ENCODE data around the gene TAF4. TPM values are rescaled to one million over a fixed set of nuclear protein-coding genes. Genes with fewer than 3 reads are reported as not detected.

Gene TAF4
- total RNA-seq, 4 donors from 2014 or later, result 12.0 to 19.9 (median 16.2) TPM

DNA sequence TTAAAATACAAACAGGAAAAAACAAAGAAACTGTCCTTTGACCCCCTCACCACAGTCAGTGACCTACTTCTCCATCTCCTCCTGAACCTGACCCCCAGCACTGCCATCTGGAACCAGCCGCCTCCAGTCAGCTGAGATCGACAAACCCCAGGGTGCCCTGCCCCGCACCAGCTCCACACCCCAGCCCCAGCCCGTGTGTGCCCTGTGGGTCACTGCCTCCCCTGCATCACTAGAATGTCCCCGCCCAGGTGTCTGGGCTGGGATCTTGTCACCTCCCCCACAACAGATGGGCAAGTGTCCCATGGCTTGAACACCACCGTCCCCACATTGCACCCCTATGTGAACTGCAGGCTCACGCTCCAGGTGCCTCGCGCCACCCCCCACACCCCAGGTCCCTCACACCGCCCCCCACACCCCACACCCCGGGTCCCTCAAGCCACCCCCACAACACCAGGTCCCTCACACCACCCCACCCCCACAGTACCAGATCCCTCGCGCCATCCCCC is 13.3 kb downstream of the TAF4 start:
- peaks cover 0 to 26% (median 6%) of the 10 kb centered on the region in 4 donors for H3K36me3 ChIP-seq
- intact Hi-C loops (cut with DNase I), result no loop called here
- no peak overlapping the region for H3K4me3 ChIP-seq
- H3K27me3 ChIP-seq, result no peaks in the 10 kb centered on the region
- DNase-seq (ENCODE audit: extremely low spot score), result no peak
- no peak for TF ChIP-seq POLR2AphosphoS5 (IDR thresholded peaks at IDR 0.05)
- TF ChIP-seq EP300 (IDR thresholded peaks at IDR 0.05), result no peak
- TF ChIP-seq, protein P1, sequence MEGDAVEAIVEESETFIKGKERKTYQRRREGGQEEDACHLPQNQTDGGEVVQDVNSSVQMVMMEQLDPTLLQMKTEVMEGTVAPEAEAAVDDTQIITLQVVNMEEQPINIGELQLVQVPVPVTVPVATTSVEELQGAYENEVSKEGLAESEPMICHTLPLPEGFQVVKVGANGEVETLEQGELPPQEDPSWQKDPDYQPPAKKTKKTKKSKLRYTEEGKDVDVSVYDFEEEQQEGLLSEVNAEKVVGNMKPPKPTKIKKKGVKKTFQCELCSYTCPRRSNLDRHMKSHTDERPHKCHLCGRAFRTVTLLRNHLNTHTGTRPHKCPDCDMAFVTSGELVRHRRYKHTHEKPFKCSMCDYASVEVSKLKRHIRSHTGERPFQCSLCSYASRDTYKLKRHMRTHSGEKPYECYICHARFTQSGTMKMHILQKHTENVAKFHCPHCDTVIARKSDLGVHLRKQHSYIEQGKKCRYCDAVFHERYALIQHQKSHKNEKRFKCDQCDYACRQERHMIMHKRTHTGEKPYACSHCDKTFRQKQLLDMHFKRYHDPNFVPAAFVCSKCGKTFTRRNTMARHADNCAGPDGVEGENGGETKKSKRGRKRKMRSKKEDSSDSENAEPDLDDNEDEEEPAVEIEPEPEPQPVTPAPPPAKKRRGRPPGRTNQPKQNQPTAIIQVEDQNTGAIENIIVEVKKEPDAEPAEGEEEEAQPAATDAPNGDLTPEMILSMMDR (IDR thresholded peaks at IDR 0.05), result no peak
- TF ChIP-seq POLR2A (IDR thresholded peaks at IDR 0.05; ENCODE audit: low read depth), result no peak
- peaks cover 0 to 50% (median 11%) of the 10 kb centered on the region in 4 donors for H3K4me1 ChIP-seq
- H3K9me3 ChIP-seq, result no peaks in the 10 kb centered on the region
- 87% methylated on average over 13 of the region's 13 CpGs for WGBS
- H3K27ac ChIP-seq (replicated peaks in 1 of 4), result no peak overlapping the region

DNA sequence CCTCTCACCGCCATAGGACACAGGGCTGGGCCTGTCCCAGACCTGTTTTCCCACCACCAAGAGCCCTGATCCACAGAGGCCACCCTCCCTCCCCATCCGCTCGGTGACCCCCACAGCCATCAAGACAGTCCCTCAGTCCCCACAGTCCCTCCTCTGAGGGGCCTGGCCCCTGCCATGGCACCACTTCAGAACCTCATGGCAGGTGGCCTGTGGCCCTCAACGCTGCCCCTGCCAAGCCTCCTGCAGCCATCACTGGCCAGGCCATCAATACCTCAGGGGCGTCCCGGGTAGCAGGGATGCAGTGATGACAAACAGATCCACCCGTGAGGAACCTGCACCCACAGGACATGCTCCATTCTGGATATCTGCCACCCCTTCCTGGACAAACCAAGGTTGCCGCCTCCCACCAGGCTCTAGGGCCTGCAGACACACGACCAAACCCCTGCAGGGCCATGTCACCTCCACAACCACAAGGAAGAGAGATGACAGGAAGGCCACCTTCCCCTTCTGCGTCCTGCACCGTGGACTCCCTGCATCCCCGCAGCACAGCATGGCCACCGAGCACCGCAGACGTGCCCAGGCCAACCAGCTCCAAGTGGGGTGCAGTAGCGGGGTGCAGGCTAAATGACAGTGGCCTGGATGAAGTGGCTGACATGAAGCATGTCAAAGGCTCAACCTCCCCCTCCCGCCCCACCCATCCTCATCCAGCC is 14.0 kb downstream of the TAF4 start:
- DNase-seq (ENCODE audit: extremely low spot score), result no peak
- no peaks in the 10 kb centered on the region for H3K27me3 ChIP-seq
- WGBS, result 93% methylated on average over 8 of the region's 17 CpGs
- peaks cover 0 to 44% (median 11%) of the 10 kb centered on the region in 4 donors for H3K4me1 ChIP-seq
- no peaks in the 10 kb centered on the region for H3K9me3 ChIP-seq
- intact Hi-C loops (cut with DNase I), result no loop called here
- no peak overlapping the region for H3K27ac ChIP-seq (replicated peaks in 1 of 4)
- TF ChIP-seq POLR2AphosphoS5 (IDR thresholded peaks at IDR 0.05) (no peak), POLR2A (IDR thresholded peaks at IDR 0.05; ENCODE audit: low read depth) (no peak), EP300 (IDR thresholded peaks at IDR 0.05) (no peak)
- TF ChIP-seq, protein P1 (IDR thresholded peaks at IDR 0.05), result no peak
- no peak overlapping the region for H3K4me3 ChIP-seq
- peaks cover 0 to 26% (median 6%) of the 10 kb centered on the region in 4 donors for H3K36me3 ChIP-seq

DNA sequence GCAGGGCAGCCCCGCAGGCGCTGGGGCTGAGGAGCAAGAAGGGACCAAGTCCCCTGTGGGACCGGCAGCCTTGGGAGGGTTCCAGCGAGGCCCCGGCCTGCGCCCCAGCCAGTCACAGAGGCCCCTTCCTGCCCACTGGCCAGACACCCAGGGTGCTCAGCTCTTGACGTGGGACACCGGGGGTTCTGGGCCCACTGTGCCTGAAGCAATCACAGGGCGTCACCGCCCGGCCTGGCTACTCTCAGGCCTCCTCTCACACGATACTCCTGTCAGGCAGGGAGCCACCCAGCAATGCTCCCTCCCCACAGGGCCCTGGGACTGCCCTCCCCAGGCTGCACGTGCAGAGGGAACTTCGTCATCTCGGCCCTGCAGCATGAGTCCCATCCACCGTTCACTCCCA is 14.5 kb downstream of the TAF4 start:
- Histone ChIP-seq H3K4me1 (peaks cover 0 to 44% (median 11%) of the 10 kb centered on the region in 4 donors), H3K27me3 (no peaks in the 10 kb centered on the region), H3K27ac (replicated peaks in 1 of 4) (no peak overlapping the region), H3K36me3 (peaks cover 0 to 26% (median 6%) of the 10 kb centered on the region in 4 donors), H3K9me3 (no peaks in the 10 kb centered on the region), H3K4me3 (no peak overlapping the region)
- WGBS, result 68% methylated on average over 7 of the region's 16 CpGs
- no peak for DNase-seq (ENCODE audit: extremely low spot score)
- no peak for TF ChIP-seq EP300 (IDR thresholded peaks at IDR 0.05)
- TF ChIP-seq, protein P1 (IDR thresholded peaks at IDR 0.05), result no peak
- TF ChIP-seq POLR2A (IDR thresholded peaks at IDR 0.05; ENCODE audit: low read depth), result no peak
- no peak for TF ChIP-seq POLR2AphosphoS5 (IDR thresholded peaks at IDR 0.05)
- intact Hi-C loops (cut with DNase I), result no loop called here

DNA sequence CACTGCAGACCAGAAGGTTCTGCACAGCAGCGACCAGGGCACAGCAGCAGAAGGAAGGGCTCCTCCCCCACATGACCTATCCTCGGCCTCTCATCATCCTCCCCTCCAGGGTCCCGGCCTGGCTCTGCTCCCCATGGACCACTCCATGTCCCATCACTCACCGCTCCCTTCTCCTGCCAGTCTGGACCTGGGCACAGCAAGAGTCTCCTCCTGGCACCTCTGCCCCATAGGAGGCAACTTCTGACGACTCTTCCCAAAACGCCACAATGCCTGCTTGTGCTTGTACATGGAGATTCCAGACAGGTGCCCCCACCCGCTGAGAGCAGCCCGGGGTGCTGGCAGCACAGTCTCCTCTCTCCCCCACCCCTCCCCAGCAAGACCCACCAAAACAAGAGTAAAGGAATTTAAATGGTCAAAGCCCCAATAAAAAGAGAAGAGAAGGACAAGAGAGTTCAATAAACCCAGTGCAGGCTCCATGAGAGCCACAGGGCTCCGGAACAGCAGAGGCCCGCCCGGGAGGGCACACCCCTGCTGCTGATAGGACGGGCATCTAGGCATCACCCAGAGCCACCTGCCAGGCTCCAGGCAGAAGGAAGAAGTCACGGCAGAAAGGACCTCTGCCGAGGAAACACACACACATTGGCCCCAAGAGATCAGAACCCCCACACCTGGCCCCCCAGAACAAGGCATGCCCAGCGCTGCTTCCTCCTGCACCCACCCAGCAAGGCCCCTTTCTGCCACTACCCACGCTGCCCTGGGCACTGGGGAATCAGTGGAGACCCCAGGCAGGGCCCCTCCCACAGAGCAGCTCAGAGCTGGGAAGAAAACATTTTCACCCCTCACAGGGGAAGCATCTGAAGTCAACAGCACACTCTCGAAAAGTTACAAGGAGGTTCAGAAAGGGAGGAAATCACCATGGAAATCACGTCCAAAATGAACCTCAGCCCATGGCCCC is 15.2 kb downstream of the TAF4 start:
- no peak overlapping the region for H3K27ac ChIP-seq (replicated peaks in 1 of 4)
- H3K27me3 ChIP-seq, result no peaks in the 10 kb centered on the region
- DNase-seq (ENCODE audit: extremely low spot score), result no peak
- no peak overlapping the region for H3K4me3 ChIP-seq
- no peaks in the 10 kb centered on the region for H3K9me3 ChIP-seq
- WGBS, result 81% methylated on average over 15 of the region's 18 CpGs
- H3K36me3 ChIP-seq, result peaks cover 0 to 26% (median 6%) of the 10 kb centered on the region in 4 donors
- peaks cover 0 to 45% (median 11%) of the 10 kb centered on the region in 4 donors for H3K4me1 ChIP-seq
- intact Hi-C loops (cut with DNase I), result no loop called here
- TF ChIP-seq POLR2A (IDR thresholded peaks at IDR 0.05; ENCODE audit: low read depth) (no peak), POLR2AphosphoS5 (IDR thresholded peaks at IDR 0.05) (no peak), EP300 (IDR thresholded peaks at IDR 0.05) (no peak)
- TF ChIP-seq, protein P1 (IDR thresholded peaks at IDR 0.05), result no peak
